ENCODE results near the gene SGIP1. TPM values are rescaled to one million over a fixed set of nuclear protein-coding genes. Genes with fewer than 3 reads are reported as not detected.

The SGIP1 gene
- total and polyA plus RNA-seq, 9 donors: 1.7 to 3.1 (median 2.4) TPM

- no peak overlapping the region for H3K4me3 ChIP-seq (ENCODE audit: low read length)
- no peaks in the 10 kb centered on the region for H3K27me3 ChIP-seq (ENCODE audit: control insufficient read depth, insufficient read depth, low read length)
- no peaks in the 10 kb centered on the region for H3K9me3 ChIP-seq (replicated peaks; ENCODE audit: control insufficient read depth, low read depth, low read length)
- H3K4me1 ChIP-seq (ENCODE audit: control insufficient read depth, insufficient read depth, low read length): no peaks in the 10 kb centered on the region
- DNase-seq: no peak
- no peaks in the 10 kb centered on the region for H3K36me3 ChIP-seq (ENCODE audit: control insufficient read depth, insufficient read depth, low read length)
- no peak overlapping the region for H3K27ac ChIP-seq (ENCODE audit: low read length)
- WGBS (ENCODE audit: insufficient coverage): no CpG with 5 or more reads among the region's 3 CpGs
Measured at GRCh38 chr1:66644331-66644730, 110.4 kb downstream of the SGIP1 start.

- Histone ChIP-seq H3K27ac (ENCODE audit: low read length) (no peak overlapping the region), H3K27me3 (ENCODE audit: control insufficient read depth, insufficient read depth, low read length) (no peaks in the 10 kb centered on the region), H3K9me3 (replicated peaks; ENCODE audit: control insufficient read depth, low read depth, low read length) (no peaks in the 10 kb centered on the region), H3K36me3 (ENCODE audit: control insufficient read depth, insufficient read depth, low read length) (no peaks in the 10 kb centered on the region), H3K4me3 (ENCODE audit: low read length) (no peak overlapping the region), H3K4me1 (ENCODE audit: control insufficient read depth, insufficient read depth, low read length) (no peaks in the 10 kb centered on the region)
- no peak for DNase-seq
- WGBS (ENCODE audit: insufficient coverage): no CpG with 5 or more reads among the region's 2 CpGs
Measured at GRCh38 chr1:66648901-66649595, 115.1 kb downstream of the SGIP1 start.

GRCh38 chr1:66652556-66652955 lies 118.6 kb downstream of the SGIP1 start:
- no peaks in the 10 kb centered on the region for H3K4me1 ChIP-seq (ENCODE audit: control insufficient read depth, insufficient read depth, low read length)
- H3K36me3 ChIP-seq (ENCODE audit: control insufficient read depth, insufficient read depth, low read length): no peaks in the 10 kb centered on the region
- no CpG with 5 or more reads among the region's 2 CpGs for WGBS (ENCODE audit: insufficient coverage)

GRCh38 chr1:66654643-66655042 lies 120.7 kb downstream of the SGIP1 start:
- no peak for DNase-seq
- Histone ChIP-seq H3K36me3 (ENCODE audit: control insufficient read depth, insufficient read depth, low read length) (no peaks in the 10 kb centered on the region), H3K27me3 (ENCODE audit: control insufficient read depth, insufficient read depth, low read length) (no peaks in the 10 kb centered on the region), H3K9me3 (replicated peaks; ENCODE audit: control insufficient read depth, low read depth, low read length) (no peaks in the 10 kb centered on the region), H3K4me3 (ENCODE audit: low read length) (no peak overlapping the region), H3K4me1 (ENCODE audit: control insufficient read depth, insufficient read depth, low read length) (no peaks in the 10 kb centered on the region), H3K27ac (ENCODE audit: low read length) (no peak overlapping the region)

More at GRCh38 chr1:66652556-66652955, 118.6 kb downstream of the SGIP1 start:
- Histone ChIP-seq H3K27me3 (ENCODE audit: control insufficient read depth, insufficient read depth, low read length) (no peaks in the 10 kb centered on the region), H3K4me3 (ENCODE audit: low read length) (no peak overlapping the region), H3K9me3 (replicated peaks; ENCODE audit: control insufficient read depth, low read depth, low read length) (no peaks in the 10 kb centered on the region), H3K27ac (ENCODE audit: low read length) (no peak overlapping the region)
- DNase-seq: no peak

- H3K36me3 ChIP-seq (ENCODE audit: control insufficient read depth, insufficient read depth, low read length): no peaks in the 10 kb centered on the region
- H3K27me3 ChIP-seq (ENCODE audit: control insufficient read depth, insufficient read depth, low read length): no peaks in the 10 kb centered on the region
- H3K9me3 ChIP-seq (replicated peaks; ENCODE audit: control insufficient read depth, low read depth, low read length): no peaks in the 10 kb centered on the region
- DNase-seq: peak; percentile 7
- no peak overlapping the region for H3K4me3 ChIP-seq (ENCODE audit: low read length)
- H3K4me1 ChIP-seq (ENCODE audit: control insufficient read depth, insufficient read depth, low read length): no peaks in the 10 kb centered on the region
- no CpG with 5 or more reads among the region's 1 CpG for WGBS (ENCODE audit: insufficient coverage)
- H3K27ac ChIP-seq (ENCODE audit: low read length): no peak overlapping the region
Measured at GRCh38 chr1:66671455-66671854, 137.5 kb downstream of the SGIP1 start.

- H3K4me1 ChIP-seq (ENCODE audit: control insufficient read depth, insufficient read depth, low read length): no peaks in the 10 kb centered on the region
- DNase-seq: peak; percentile 78
- H3K9me3 ChIP-seq (replicated peaks; ENCODE audit: control insufficient read depth, low read depth, low read length): no peaks in the 10 kb centered on the region
- H3K36me3 ChIP-seq (ENCODE audit: control insufficient read depth, insufficient read depth, low read length): no peaks in the 10 kb centered on the region
- WGBS (ENCODE audit: insufficient coverage): no CpG with 5 or more reads among the region's 3 CpGs
- H3K4me3 ChIP-seq (ENCODE audit: low read length): no peak overlapping the region
- H3K27me3 ChIP-seq (ENCODE audit: control insufficient read depth, insufficient read depth, low read length): no peaks in the 10 kb centered on the region
- no peak overlapping the region for H3K27ac ChIP-seq (ENCODE audit: low read length)
Measured at GRCh38 chr1:66676613-66677298, 142.8 kb downstream of the SGIP1 start.

GRCh38 chr1:66678146-66678545 lies 144.2 kb downstream of the SGIP1 start:
- DNase-seq: no peak
- Histone ChIP-seq H3K27ac (ENCODE audit: low read length) (no peak overlapping the region), H3K36me3 (ENCODE audit: control insufficient read depth, insufficient read depth, low read length) (no peaks in the 10 kb centered on the region), H3K9me3 (replicated peaks; ENCODE audit: control insufficient read depth, low read depth, low read length) (no peaks in the 10 kb centered on the region), H3K27me3 (ENCODE audit: control insufficient read depth, insufficient read depth, low read length) (no peaks in the 10 kb centered on the region), H3K4me1 (ENCODE audit: control insufficient read depth, insufficient read depth, low read length) (no peaks in the 10 kb centered on the region), H3K4me3 (ENCODE audit: low read length) (no peak overlapping the region)
- no CpG with 5 or more reads among the region's 1 CpG for WGBS (ENCODE audit: insufficient coverage)

GRCh38 chr1:66679140-66679539 lies 145.2 kb downstream of the SGIP1 start:
- no peak overlapping the region for H3K4me3 ChIP-seq (ENCODE audit: low read length)
- H3K27ac ChIP-seq (ENCODE audit: low read length): no peak overlapping the region
- peak; percentile 7 for DNase-seq
- H3K4me1 ChIP-seq (ENCODE audit: control insufficient read depth, insufficient read depth, low read length): no peaks in the 10 kb centered on the region
- H3K9me3 ChIP-seq (replicated peaks; ENCODE audit: control insufficient read depth, low read depth, low read length): no peaks in the 10 kb centered on the region
- 79% methylated on average over 2 of the region's 5 CpGs for whole genome bisulfite sequencing (ENCODE audit: insufficient coverage)
- H3K27me3 ChIP-seq (ENCODE audit: control insufficient read depth, insufficient read depth, low read length): no peaks in the 10 kb centered on the region
- no peaks in the 10 kb centered on the region for H3K36me3 ChIP-seq (ENCODE audit: control insufficient read depth, insufficient read depth, low read length)

GRCh38 chr1:66681686-66682085 lies 147.7 kb downstream of the SGIP1 start:
- Histone ChIP-seq H3K27ac (ENCODE audit: low read length) (no peak overlapping the region), H3K36me3 (ENCODE audit: control insufficient read depth, insufficient read depth, low read length) (no peaks in the 10 kb centered on the region), H3K4me3 (ENCODE audit: low read length) (no peak overlapping the region), H3K4me1 (ENCODE audit: control insufficient read depth, insufficient read depth, low read length) (no peaks in the 10 kb centered on the region), H3K27me3 (ENCODE audit: control insufficient read depth, insufficient read depth, low read length) (no peaks in the 10 kb centered on the region), H3K9me3 (replicated peaks; ENCODE audit: control insufficient read depth, low read depth, low read length) (no peaks in the 10 kb centered on the region)
- WGBS (ENCODE audit: insufficient coverage): 100% methylated on average over 2 of the region's 2 CpGs
- DNase-seq: no peak

GRCh38 chr1:66682106-66682505 lies 148.2 kb downstream of the SGIP1 start:
- WGBS (ENCODE audit: insufficient coverage): 96% methylated on average over 6 of the region's 11 CpGs
- Histone ChIP-seq H3K27me3 (ENCODE audit: control insufficient read depth, insufficient read depth, low read length) (no peaks in the 10 kb centered on the region), H3K4me1 (ENCODE audit: control insufficient read depth, insufficient read depth, low read length) (no peaks in the 10 kb centered on the region), H3K9me3 (replicated peaks; ENCODE audit: control insufficient read depth, low read depth, low read length) (no peaks in the 10 kb centered on the region), H3K36me3 (ENCODE audit: control insufficient read depth, insufficient read depth, low read length) (no peaks in the 10 kb centered on the region), H3K27ac (ENCODE audit: low read length) (no peak overlapping the region), H3K4me3 (ENCODE audit: low read length) (no peak overlapping the region)
- no peak for DNase-seq
